H9 (cell line): ENCODE data around the gene DGKG. TPM values are rescaled to one million over a fixed set of nuclear protein-coding genes. Genes with fewer than 3 reads are reported as not detected.

Experiments used
- DNase-seq: peaks from one replicate; pipeline ENCODE4 v3.0.0-alpha.2; 2017
- H2AFZ ChIP-seq: one replicate; pipeline ENCODE4 v1.6.1; 2013; ENCODE audit warnings: mild to moderate bottlenecking, low read length, control low read depth, moderate library complexity
- H2AK5ac ChIP-seq: 2 replicates; pipeline ENCODE4 v1.6.1; 2013; ENCODE audit warnings: low read length, control low read depth, mixed read lengths; ENCODE audit not compliant: insufficient read length
- H2BK120ac ChIP-seq: one replicate; pipeline ENCODE4 v1.6.1; 2013; ENCODE audit warnings: low read depth, mild to moderate bottlenecking, low read length, control low read depth, inconsistent platforms; ENCODE audit not compliant: poor library complexity, severe bottlenecking
- H2BK12ac ChIP-seq: 2 replicates; pipeline ENCODE4 v1.6.1; 2013; ENCODE audit warnings: low read length, control low read depth, mixed read lengths, low read depth; ENCODE audit not compliant: insufficient read length
- H2BK15ac ChIP-seq: 2 replicates; pipeline ENCODE4 v1.6.1; 2013; ENCODE audit warnings: low read depth, low read length, control low read depth
- H2BK20ac ChIP-seq: one replicate; pipeline ENCODE4 v1.6.1; 2013; ENCODE audit warnings: low read depth, mild to moderate bottlenecking, low read length, control low read depth, inconsistent platforms; ENCODE audit not compliant: poor library complexity, severe bottlenecking
- H2BK5ac ChIP-seq: 2 replicates; pipeline ENCODE4 v1.6.1; 2013; ENCODE audit warnings: low read length, control low read depth, mixed read lengths; ENCODE audit not compliant: insufficient read length
- H3K14ac ChIP-seq: 2 replicates; pipeline ENCODE4 v1.6.1; 2013; ENCODE audit warnings: low read length, control low read depth; ENCODE audit not compliant: insufficient read depth
- H3K18ac ChIP-seq: 2 replicates; pipeline ENCODE4 v1.6.1; 2013; ENCODE audit warnings: low read depth, mild to moderate bottlenecking, mixed read lengths, low read length, control low read depth; ENCODE audit not compliant: insufficient read length
- H3K23ac ChIP-seq: 2 replicates; pipeline ENCODE4 v1.6.1; 2013; ENCODE audit warnings: low read length, control low read depth, mixed read lengths, low read depth; ENCODE audit not compliant: insufficient read length
- H3K23me2 ChIP-seq: 2 replicates; pipeline ENCODE4 v1.6.1; 2013; ENCODE audit warnings: low read depth, mild to moderate bottlenecking, mixed read lengths, low read length, control low read depth; ENCODE audit not compliant: insufficient read length, poor library complexity, severe bottlenecking
- H3K27ac ChIP-seq: 2 replicates; pipeline ENCODE4 v1.5.1; 2013; ENCODE audit warnings: low read length, control low read depth, mixed read lengths, low read depth; ENCODE audit not compliant: insufficient read length
- H3K27me3 ChIP-seq: 2 replicates; pipeline ENCODE4 v1.6.1; 2013; ENCODE audit warnings: low read length, control low read depth, inconsistent platforms; ENCODE audit not compliant: insufficient read depth
- H3K4ac ChIP-seq: 2 replicates; pipeline ENCODE4 v1.6.1; 2013; ENCODE audit warnings: low read depth, mild to moderate bottlenecking, control low read depth, inconsistent platforms, low read length, moderate library complexity
- H3K4me1 ChIP-seq: 2 replicates; pipeline ENCODE4 v1.6.1; 2013; ENCODE audit warnings: low read length, control low read depth, inconsistent platforms; ENCODE audit not compliant: insufficient read depth
- H3K4me2 ChIP-seq: 2 replicates; pipeline ENCODE4 v1.6.1; 2013; ENCODE audit warnings: low read length, control low read depth, mixed read lengths; ENCODE audit not compliant: insufficient read length, insufficient read depth
- H3K56ac ChIP-seq: 2 replicates; pipeline ENCODE4 v1.6.1; 2013; ENCODE audit warnings: low read depth, mild to moderate bottlenecking, mixed read lengths, low read length, control low read depth; ENCODE audit not compliant: insufficient read length
- H3K79me1 ChIP-seq: 2 replicates; pipeline ENCODE4 v1.6.1; 2013; ENCODE audit warnings: low read depth, mild to moderate bottlenecking, moderate library complexity, low read length, control low read depth, inconsistent platforms; ENCODE audit not compliant: insufficient read depth, poor library complexity, severe bottlenecking
- H3K79me2 ChIP-seq: 2 replicates; pipeline ENCODE4 v1.6.1; 2013; ENCODE audit warnings: low read length, control low read depth, inconsistent platforms; ENCODE audit not compliant: insufficient read depth
- H3K9ac ChIP-seq: 2 replicates; pipeline ENCODE4 v1.6.1; 2013; ENCODE audit warnings: low read length, control low read depth, mixed read lengths; ENCODE audit not compliant: insufficient read length; ENCODE audit errors: extremely low read depth
- H3K9me3 ChIP-seq: one replicate; pipeline ENCODE4 v1.6.1; 2013; ENCODE audit warnings: low read depth, low read length, inconsistent platforms; ENCODE audit not compliant: control insufficient read depth
- H3T11ph ChIP-seq: one replicate; pipeline ENCODE4 v1.6.1; 2013; ENCODE audit warnings: mild to moderate bottlenecking, low read length, control low read depth, inconsistent platforms
- H4K20me1 ChIP-seq: one replicate; pipeline ENCODE4 v1.6.1; 2013; ENCODE audit not compliant: control insufficient read depth, insufficient read length, insufficient read depth
- H4K5ac ChIP-seq: 2 replicates; pipeline ENCODE4 v1.6.1; 2013; ENCODE audit warnings: low read depth, mild to moderate bottlenecking, mixed read lengths, low read length, control low read depth; ENCODE audit not compliant: insufficient read length
- H4K8ac ChIP-seq: replicated peaks from 2 replicates; pipeline ENCODE4 v1.6.1; 2013; ENCODE audit warnings: low read length, control low read depth, mixed read lengths, low read depth; ENCODE audit not compliant: insufficient read length
- H4K91ac ChIP-seq: 2 replicates; pipeline ENCODE4 v1.6.1; 2013; ENCODE audit warnings: low read depth, mild to moderate bottlenecking, moderate library complexity, mixed read lengths, low read length, control low read depth; ENCODE audit not compliant: insufficient read length
- H3K27ac Mint-ChIP-seq, 3 experiments: 2 replicates in 2 of 3; 3 replicates in 1 of 3; pipeline ENCODE4 v1.8.0; 2020 to 2021; ENCODE audit warnings: mixed read lengths in 3 of 3, mild to moderate bottlenecking in 1 of 3, moderate library complexity in 1 of 3
- H3K27me3 Mint-ChIP-seq: 2 replicates; pipeline ENCODE4 v1.8.0; 2021; ENCODE audit warnings: low read depth, mild to moderate bottlenecking, moderate library complexity, mixed read lengths
- H3K36me3 Mint-ChIP-seq, 3 experiments: 2 replicates in 2 of 3; 3 replicates in 1 of 3; pipeline ENCODE4 v1.8.0; 2020 to 2021; ENCODE audit warnings: low read depth in 3 of 3, mixed read lengths in 3 of 3; ENCODE audit not compliant: insufficient read depth in 1 of 3
- H3K4me1 Mint-ChIP-seq, 2 experiments: 2 replicates each; pipeline ENCODE4 v1.8.0; 2020; ENCODE audit warnings: mixed read lengths in 2 of 2
- H3K4me3 Mint-ChIP-seq, 2 experiments: 2 replicates in 1 of 2; 3 replicates in 1 of 2; pipeline ENCODE4 v1.8.0; 2020 to 2021; ENCODE audit warnings: mild to moderate bottlenecking in 2 of 2, mixed read lengths in 2 of 2, moderate library complexity in 1 of 2
- H3K9me3 Mint-ChIP-seq, 2 experiments: 2 replicates in 1 of 2; 3 replicates in 1 of 2; pipeline ENCODE4 v1.8.0; 2020; ENCODE audit warnings: mild to moderate bottlenecking in 2 of 2, mixed read lengths in 2 of 2, moderate library complexity in 1 of 2
- total RNA-seq: library from RNA; stranded (reverse); gene quantifications from 2 replicates; pipeline ENCODE4 v1.2.1, GENCODE V29; 2021
- TF ChIP-seq, protein P1 (sequence below): fragments of 200-600 bp; sonication (generic); conservative IDR thresholded peaks from 3 replicates; pipeline ENCODE4 v1.8.0; 2021; ENCODE audit warnings: antibody characterized with exemption, mild to moderate bottlenecking

Gene DGKG
- total RNA-seq, 1 experiment from 2014 or later = not detected

DNA sequence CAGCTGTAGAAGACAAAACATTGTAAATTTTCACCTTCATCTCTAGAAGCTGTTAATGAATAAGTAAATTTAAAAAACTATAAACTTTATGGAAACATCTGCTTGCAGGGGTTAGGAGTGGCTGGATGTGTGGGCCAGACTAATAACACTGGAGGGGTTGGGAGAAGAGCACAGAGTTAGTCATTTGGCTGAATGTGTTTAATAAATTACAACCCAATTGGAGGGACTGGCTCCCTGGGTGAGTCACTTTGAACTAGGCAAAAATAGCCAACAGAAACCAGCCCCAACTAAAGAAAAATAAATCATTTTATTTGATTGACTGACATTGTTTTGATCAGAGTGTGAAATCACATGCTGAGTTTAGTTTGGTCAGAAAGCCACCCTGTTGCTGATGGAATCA lies 21.8 kb downstream of the DGKG start:
- no peak overlapping the region for H2BK5ac ChIP-seq
- H4K91ac ChIP-seq = no peak overlapping the region
- Mint-ChIP-seq H3K27me3 (peaks cover 12% of the 10 kb centered on the region), H3K36me3 (no peaks in the 10 kb centered on the region), H3K9me3 (peaks cover 0 to 3% of the 10 kb centered on the region in 2 experiments; a peak in 2 of 5 replicates), H3K4me1 (no peaks in the 10 kb centered on the region), H3K4me3 (no peak overlapping the region), H3K27ac (no peak overlapping the region)
- no peak overlapping the region for H3K18ac ChIP-seq
- H3K4me2 ChIP-seq = no peak overlapping the region
- H3K9ac ChIP-seq = no peak overlapping the region
- TF ChIP-seq, protein P1, sequence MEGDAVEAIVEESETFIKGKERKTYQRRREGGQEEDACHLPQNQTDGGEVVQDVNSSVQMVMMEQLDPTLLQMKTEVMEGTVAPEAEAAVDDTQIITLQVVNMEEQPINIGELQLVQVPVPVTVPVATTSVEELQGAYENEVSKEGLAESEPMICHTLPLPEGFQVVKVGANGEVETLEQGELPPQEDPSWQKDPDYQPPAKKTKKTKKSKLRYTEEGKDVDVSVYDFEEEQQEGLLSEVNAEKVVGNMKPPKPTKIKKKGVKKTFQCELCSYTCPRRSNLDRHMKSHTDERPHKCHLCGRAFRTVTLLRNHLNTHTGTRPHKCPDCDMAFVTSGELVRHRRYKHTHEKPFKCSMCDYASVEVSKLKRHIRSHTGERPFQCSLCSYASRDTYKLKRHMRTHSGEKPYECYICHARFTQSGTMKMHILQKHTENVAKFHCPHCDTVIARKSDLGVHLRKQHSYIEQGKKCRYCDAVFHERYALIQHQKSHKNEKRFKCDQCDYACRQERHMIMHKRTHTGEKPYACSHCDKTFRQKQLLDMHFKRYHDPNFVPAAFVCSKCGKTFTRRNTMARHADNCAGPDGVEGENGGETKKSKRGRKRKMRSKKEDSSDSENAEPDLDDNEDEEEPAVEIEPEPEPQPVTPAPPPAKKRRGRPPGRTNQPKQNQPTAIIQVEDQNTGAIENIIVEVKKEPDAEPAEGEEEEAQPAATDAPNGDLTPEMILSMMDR = no peak
- no peaks in the 10 kb centered on the region for H4K20me1 ChIP-seq
- no peak overlapping the region for H4K5ac ChIP-seq
- no peaks in the 10 kb centered on the region for H3K4me1 ChIP-seq
- H2AK5ac ChIP-seq = no peak overlapping the region
- H2BK15ac ChIP-seq = no peak overlapping the region
- H2BK12ac ChIP-seq = no peak overlapping the region
- H3K23me2 ChIP-seq = no peaks in the 10 kb centered on the region
- no peak overlapping the region for H2BK120ac ChIP-seq
- no peaks in the 10 kb centered on the region for H3K27me3 ChIP-seq
- H3K56ac ChIP-seq = no peak overlapping the region
- H2AFZ ChIP-seq = no peak overlapping the region
- H3K9me3 ChIP-seq = no peaks in the 10 kb centered on the region
- no peaks in the 10 kb centered on the region for H3K79me1 ChIP-seq
- H3K27ac ChIP-seq = no peak overlapping the region
- no peaks in the 10 kb centered on the region for H3K79me2 ChIP-seq
- DNase-seq = no peak
- H4K8ac ChIP-seq = no peak overlapping the region
- H2BK20ac ChIP-seq = no peak overlapping the region
- no peak overlapping the region for H3K4ac ChIP-seq
- no peak overlapping the region for H3T11ph ChIP-seq
- no peak overlapping the region for H3K23ac ChIP-seq
- no peak overlapping the region for H3K14ac ChIP-seq
